Measurements from ENCODE around the gene LMBRD2. TPM values are rescaled to one million over a fixed set of nuclear protein-coding genes. Genes with fewer than 3 reads are reported as not detected.

Gene LMBRD2
- total RNA-seq, 1 experiment from 2014 or later = 6.4 TPM

DNA sequence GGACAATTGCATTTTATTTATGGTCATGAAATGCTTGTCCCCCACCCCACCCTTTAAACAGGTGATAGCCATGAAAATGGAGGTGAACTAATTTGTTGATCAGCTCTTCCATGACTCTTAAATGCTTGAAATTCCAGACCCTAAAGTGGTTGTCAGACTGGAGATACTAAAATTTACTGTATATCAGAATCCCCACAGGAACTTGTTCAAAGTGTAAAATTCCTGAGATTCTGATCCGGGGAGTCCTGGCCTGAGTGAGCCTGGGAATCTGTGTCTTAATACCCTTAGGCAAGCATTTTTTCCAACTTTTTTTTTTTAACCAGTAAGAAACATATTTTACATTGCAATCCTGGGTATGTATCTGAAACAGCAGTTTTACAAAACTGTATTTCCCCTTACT lies 4.9 kb upstream of the LMBRD2 start:
- Histone ChIP-seq H3K36me3 (ENCODE audit: insufficient read depth, low read length, poor library complexity, severe bottlenecking) (peaks cover 74% of the 10 kb centered on the region), H3K9me3 (ENCODE audit: low read depth, low read length, poor library complexity, severe bottlenecking) (no peaks in the 10 kb centered on the region), H3K27me3 (replicated peaks; ENCODE audit: insufficient read depth, low read depth, low read length, poor library complexity) (no peaks in the 10 kb centered on the region), H3K4me1 (ENCODE audit: insufficient read depth, low read length, poor library complexity, severe bottlenecking) (peaks cover 75% of the 10 kb centered on the region), H3K27ac (ENCODE audit: low read depth, low read length, poor library complexity, severe bottlenecking) (peak overlapping the region; percentile 89), H3K4me3 (ENCODE audit: low read depth, low read length, poor library complexity, severe bottlenecking) (no peak overlapping the region)
- ChIA-PET CTCF (no interaction called here), POLR2A (ENCODE audit: low non-redundant PET) (no interaction called here)
- TF ChIP-seq, protein P1, sequence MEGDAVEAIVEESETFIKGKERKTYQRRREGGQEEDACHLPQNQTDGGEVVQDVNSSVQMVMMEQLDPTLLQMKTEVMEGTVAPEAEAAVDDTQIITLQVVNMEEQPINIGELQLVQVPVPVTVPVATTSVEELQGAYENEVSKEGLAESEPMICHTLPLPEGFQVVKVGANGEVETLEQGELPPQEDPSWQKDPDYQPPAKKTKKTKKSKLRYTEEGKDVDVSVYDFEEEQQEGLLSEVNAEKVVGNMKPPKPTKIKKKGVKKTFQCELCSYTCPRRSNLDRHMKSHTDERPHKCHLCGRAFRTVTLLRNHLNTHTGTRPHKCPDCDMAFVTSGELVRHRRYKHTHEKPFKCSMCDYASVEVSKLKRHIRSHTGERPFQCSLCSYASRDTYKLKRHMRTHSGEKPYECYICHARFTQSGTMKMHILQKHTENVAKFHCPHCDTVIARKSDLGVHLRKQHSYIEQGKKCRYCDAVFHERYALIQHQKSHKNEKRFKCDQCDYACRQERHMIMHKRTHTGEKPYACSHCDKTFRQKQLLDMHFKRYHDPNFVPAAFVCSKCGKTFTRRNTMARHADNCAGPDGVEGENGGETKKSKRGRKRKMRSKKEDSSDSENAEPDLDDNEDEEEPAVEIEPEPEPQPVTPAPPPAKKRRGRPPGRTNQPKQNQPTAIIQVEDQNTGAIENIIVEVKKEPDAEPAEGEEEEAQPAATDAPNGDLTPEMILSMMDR (conservative IDR thresholded peaks at IDR 0.05; ENCODE audit: low read depth, low read length) = no peak
- no peak for TF ChIP-seq EZH2 (IDR thresholded peaks at IDR 0.05; ENCODE audit: borderline replicate concordance, low read depth, low read length, poor library complexity, severe bottlenecking)
- intact Hi-C loops (cut with micrococcal nuclease; ENCODE audit: unreplicated experiment) = loop anchor here (5.0 to 10.0 kb wide), 2 partner anchors 79 to 718 kb away; partner anchors contain the start of gene NIPBL
- no peak for DNase-seq (ENCODE audit: low spot score)
- BruUV-seq (replicated peaks) = no TSS peak

DNA sequence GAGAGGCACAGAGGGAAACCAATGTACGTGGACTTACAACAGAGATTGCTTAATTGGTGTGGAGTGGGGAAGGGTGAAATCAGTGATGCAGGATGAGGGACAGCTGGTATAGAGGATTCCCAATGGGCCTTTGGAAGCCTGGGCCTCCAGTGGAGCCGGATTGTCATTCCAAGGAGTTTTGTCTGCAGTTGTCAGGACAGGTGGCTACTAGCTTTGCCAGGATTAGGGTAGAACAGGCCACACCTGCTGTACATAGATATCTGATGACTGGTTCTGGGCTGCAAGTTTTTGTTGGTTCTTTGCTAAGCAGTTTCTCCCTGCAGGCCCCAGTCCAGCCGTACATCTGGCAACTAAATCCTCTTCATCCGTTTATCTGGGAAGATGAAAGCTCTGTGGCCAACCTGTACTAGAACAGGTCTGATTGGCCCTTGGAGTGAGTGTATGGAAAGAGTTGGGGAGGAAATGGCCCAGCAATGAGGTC lies 4.5 kb upstream of the LMBRD2 start:
- CTCF ChIA-PET = no interaction called here

DNA sequence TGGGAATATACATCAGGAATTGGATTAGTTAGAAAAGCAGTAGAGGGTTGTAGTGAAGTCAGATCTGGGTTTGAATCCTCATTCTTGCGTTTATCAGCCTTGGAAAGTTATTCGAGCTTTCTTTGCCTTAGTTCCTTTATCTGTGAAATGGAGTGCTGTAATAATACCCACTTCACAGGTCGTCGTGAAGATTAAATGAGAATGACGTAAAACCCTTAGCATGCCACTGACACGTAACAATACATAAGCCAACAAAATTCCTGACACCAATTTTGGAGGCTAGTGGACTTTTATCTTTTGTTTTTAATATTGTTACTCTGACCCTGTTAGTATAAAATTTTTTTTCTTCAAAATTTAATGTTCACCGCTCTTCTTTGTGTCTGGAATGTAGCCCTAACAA lies 3.6 kb upstream of the LMBRD2 start:
- peaks cover 60% of the 10 kb centered on the region for H3K36me3 ChIP-seq (ENCODE audit: insufficient read depth, low read length, poor library complexity, severe bottlenecking)
- ChIA-PET CTCF (no interaction called here), POLR2A (ENCODE audit: low non-redundant PET) (no interaction called here)
- DNase-seq (ENCODE audit: low spot score) = no peak
- no TSS peak for BruUV-seq (replicated peaks)
- H3K4me1 ChIP-seq (ENCODE audit: insufficient read depth, low read length, poor library complexity, severe bottlenecking) = peaks cover 64% of the 10 kb centered on the region
- no peaks in the 10 kb centered on the region for H3K27me3 ChIP-seq (replicated peaks; ENCODE audit: insufficient read depth, low read depth, low read length, poor library complexity)
- TF ChIP-seq EZH2 (IDR thresholded peaks at IDR 0.05; ENCODE audit: borderline replicate concordance, low read depth, low read length, poor library complexity, severe bottlenecking) = no peak
- H3K4me3 ChIP-seq (ENCODE audit: low read depth, low read length, poor library complexity, severe bottlenecking) = no peak overlapping the region
- no peaks in the 10 kb centered on the region for H3K9me3 ChIP-seq (ENCODE audit: low read depth, low read length, poor library complexity, severe bottlenecking)
- intact Hi-C loops (cut with micrococcal nuclease; ENCODE audit: unreplicated experiment) = loop anchor here (5.0 to 10.0 kb wide), 2 partner anchors 78 to 720 kb away; partner anchors contain the start of gene NIPBL
- peak overlapping the region; percentile 89 for H3K27ac ChIP-seq (ENCODE audit: low read depth, low read length, poor library complexity, severe bottlenecking)

More for the DNA sequence above, 4.5 kb upstream of the LMBRD2 start:
- POLR2A ChIA-PET (ENCODE audit: low non-redundant PET) = interaction anchor here (0.6 kb wide), 1 partner anchor 77 kb away, joined by 4 read pairs; no protein-coding TSS in a partner anchor
- BruUV-seq (replicated peaks) = no TSS peak
- intact Hi-C loops (cut with micrococcal nuclease; ENCODE audit: unreplicated experiment) = loop anchor here (5.0 to 10.0 kb wide), 2 partner anchors 79 to 719 kb away; partner anchors contain the start of gene NIPBL
- Histone ChIP-seq H3K4me1 (ENCODE audit: insufficient read depth, low read length, poor library complexity, severe bottlenecking) (peaks cover 73% of the 10 kb centered on the region), H3K36me3 (ENCODE audit: insufficient read depth, low read length, poor library complexity, severe bottlenecking) (peaks cover 69% of the 10 kb centered on the region), H3K27me3 (replicated peaks; ENCODE audit: insufficient read depth, low read depth, low read length, poor library complexity) (no peaks in the 10 kb centered on the region), H3K27ac (ENCODE audit: low read depth, low read length, poor library complexity, severe bottlenecking) (peak overlapping the region; percentile 89), H3K9me3 (ENCODE audit: low read depth, low read length, poor library complexity, severe bottlenecking) (no peaks in the 10 kb centered on the region), H3K4me3 (ENCODE audit: low read depth, low read length, poor library complexity, severe bottlenecking) (no peak overlapping the region)
- TF ChIP-seq, protein P1 (conservative IDR thresholded peaks at IDR 0.05; ENCODE audit: low read depth, low read length) = no peak
- TF ChIP-seq EZH2 (IDR thresholded peaks at IDR 0.05; ENCODE audit: borderline replicate concordance, low read depth, low read length, poor library complexity, severe bottlenecking) = no peak
- no peak for DNase-seq (ENCODE audit: low spot score)

DNA sequence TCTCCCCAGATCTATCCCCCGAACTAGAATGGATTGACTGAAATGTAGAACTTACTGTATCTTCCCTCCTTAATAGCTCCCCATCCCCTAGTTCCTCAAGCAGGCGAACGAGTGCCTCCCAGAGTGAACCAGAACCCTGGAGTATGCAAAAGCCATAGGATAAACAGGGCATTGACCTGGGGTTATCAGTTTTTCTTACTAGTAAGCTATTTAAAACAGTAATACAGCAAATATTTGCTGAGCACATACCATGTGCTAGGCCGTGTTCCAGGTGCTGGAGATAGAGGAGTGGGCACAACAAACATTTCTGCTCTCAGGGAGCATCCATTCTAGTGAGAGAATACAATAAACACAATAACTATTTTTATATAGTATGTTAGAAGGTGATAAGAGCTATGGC lies 2.0 kb upstream of the LMBRD2 start:
- Histone ChIP-seq H3K36me3 (ENCODE audit: insufficient read depth, low read length, poor library complexity, severe bottlenecking) (peaks cover 45% of the 10 kb centered on the region), H3K9me3 (ENCODE audit: low read depth, low read length, poor library complexity, severe bottlenecking) (no peaks in the 10 kb centered on the region), H3K27me3 (replicated peaks; ENCODE audit: insufficient read depth, low read depth, low read length, poor library complexity) (no peaks in the 10 kb centered on the region), H3K27ac (ENCODE audit: low read depth, low read length, poor library complexity, severe bottlenecking) (peak overlapping the region; percentile 81), H3K4me1 (ENCODE audit: insufficient read depth, low read length, poor library complexity, severe bottlenecking) (peaks cover 49% of the 10 kb centered on the region), H3K4me3 (ENCODE audit: low read depth, low read length, poor library complexity, severe bottlenecking) (peak overlapping the region; percentile 91)
- BruUV-seq (replicated peaks) = no TSS peak
- no peak for DNase-seq (ENCODE audit: low spot score)
- POLR2A ChIA-PET (ENCODE audit: low non-redundant PET) = no interaction called here
- CTCF ChIA-PET = no interaction called here
- intact Hi-C loops (cut with micrococcal nuclease; ENCODE audit: unreplicated experiment) = loop anchor here (10.0 kb wide), 1 partner anchor 721 kb away; the partner anchor contains the start of gene NIPBL
- TF ChIP-seq, protein P1 (conservative IDR thresholded peaks at IDR 0.05; ENCODE audit: low read depth, low read length) = no peak
- TF ChIP-seq EZH2 (IDR thresholded peaks at IDR 0.05; ENCODE audit: borderline replicate concordance, low read depth, low read length, poor library complexity, severe bottlenecking) = no peak
